H1 (cell line): ENCODE measurements around the gene CSF1. TPM values are rescaled to one million over a fixed set of nuclear protein-coding genes. Genes with fewer than 3 reads are reported as not detected.

Source experiments
- GTF2F1 ChIP-seq: IDR thresholded peaks from 2 replicates; pipeline ENCODE4 v1.6.1; 2012; ENCODE audit warnings: low read depth, low read length, improper control_type of control experiment, borderline replicate concordance
- SIRT6 ChIP-seq: IDR thresholded peaks from one replicate; pipeline ENCODE4 v1.7.1; 2012; ENCODE audit warnings: low read length, inconsistent platforms
- TBP ChIP-seq: IDR thresholded peaks from 2 replicates; pipeline ENCODE4 v1.6.1; 2011; ENCODE audit warnings: low read depth, low read length, improper control_type of control experiment
- USF2 ChIP-seq: IDR thresholded peaks from 2 replicates; pipeline ENCODE4 v1.6.1; 2011; ENCODE audit warnings: low read length, improper control_type of control experiment
- polyA plus RNA-seq, 7 experiments: library from polyadenylated mRNA; depleted of rRNA in 3 of 7; stranded (reverse) in 5 of 7; unstranded in 2 of 7; fragments of >200 nt in 5 of 7; fragments of 200-250 nt in 2 of 7; gene quantifications; 1 replicate in 5 of 7; 2 replicates in 1 of 7; 4 replicates in 1 of 7; pipeline versions ENCODE4 v1.2.1 to v1.2.3, GENCODE V29; 2011 to 2013; ENCODE audit warnings: missing spikeins in 2 of 7, mixed read lengths in 2 of 7
- total RNA-seq: library from RNA; stranded (reverse); fragmentation: NEBNext Ultra II Directional; extraction: Animal tissue kit (Norgen Biotek cat#: 25700); gene quantifications from 2 replicates; pipeline ENCODE4 v1.2.1, GENCODE V29; 2021
- TF ChIP-seq, protein P1 (sequence below), 3 experiments: IDR thresholded peaks; 1 replicate in 2 of 3; 2 replicates in 1 of 3; pipeline versions ENCODE4 v1.5.1 to v1.6.1; 2011; ENCODE audit warnings: low read length in 3 of 3, mild to moderate bottlenecking in 3 of 3, inconsistent platforms in 2 of 3, low read depth in 1 of 3, moderate library complexity in 1 of 3; ENCODE audit not compliant: insufficient read depth in 1 of 3; ENCODE audit errors: control extremely low read depth in 1 of 3

Gene CSF1
- total and polyA plus RNA-seq, 2 of the 8 experiments (the other 6 are each of a cell fraction or from before 2014, with no cell fraction given) = 3.3 to 5.4 TPM

DNA sequence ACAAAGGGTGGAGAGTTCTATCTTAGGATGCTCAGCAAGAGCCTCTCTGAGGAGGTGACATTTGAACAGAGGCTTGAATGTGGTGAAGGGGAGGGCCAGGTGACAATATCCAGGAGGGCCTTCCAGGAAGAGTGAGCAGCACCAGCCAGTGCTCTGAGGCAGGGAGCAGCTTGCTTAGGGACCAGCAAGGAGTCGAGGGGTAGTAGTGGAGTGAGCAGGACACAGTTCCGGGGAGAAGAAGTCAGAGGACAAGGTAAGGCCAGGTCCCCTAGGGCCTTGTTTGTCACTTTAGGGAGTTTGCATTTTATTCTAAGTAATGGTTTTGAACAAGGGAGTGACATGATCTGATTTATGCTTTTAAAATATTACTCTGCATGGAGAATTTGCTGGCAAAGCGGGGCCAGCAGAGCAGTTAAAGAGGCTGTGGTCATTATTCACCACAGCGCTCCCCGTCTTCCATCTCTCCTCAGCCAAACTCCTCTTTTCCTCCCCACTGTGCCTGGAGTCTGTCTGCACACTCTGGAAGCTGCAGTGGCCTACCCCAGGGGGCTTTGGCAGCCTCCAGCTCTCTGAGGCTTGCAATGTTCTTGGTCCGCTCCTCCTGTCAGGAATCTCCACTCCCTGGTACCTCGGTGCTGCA lies 17.0 kb upstream of the CSF1 start (continued):
- TF ChIP-seq, protein P1, sequence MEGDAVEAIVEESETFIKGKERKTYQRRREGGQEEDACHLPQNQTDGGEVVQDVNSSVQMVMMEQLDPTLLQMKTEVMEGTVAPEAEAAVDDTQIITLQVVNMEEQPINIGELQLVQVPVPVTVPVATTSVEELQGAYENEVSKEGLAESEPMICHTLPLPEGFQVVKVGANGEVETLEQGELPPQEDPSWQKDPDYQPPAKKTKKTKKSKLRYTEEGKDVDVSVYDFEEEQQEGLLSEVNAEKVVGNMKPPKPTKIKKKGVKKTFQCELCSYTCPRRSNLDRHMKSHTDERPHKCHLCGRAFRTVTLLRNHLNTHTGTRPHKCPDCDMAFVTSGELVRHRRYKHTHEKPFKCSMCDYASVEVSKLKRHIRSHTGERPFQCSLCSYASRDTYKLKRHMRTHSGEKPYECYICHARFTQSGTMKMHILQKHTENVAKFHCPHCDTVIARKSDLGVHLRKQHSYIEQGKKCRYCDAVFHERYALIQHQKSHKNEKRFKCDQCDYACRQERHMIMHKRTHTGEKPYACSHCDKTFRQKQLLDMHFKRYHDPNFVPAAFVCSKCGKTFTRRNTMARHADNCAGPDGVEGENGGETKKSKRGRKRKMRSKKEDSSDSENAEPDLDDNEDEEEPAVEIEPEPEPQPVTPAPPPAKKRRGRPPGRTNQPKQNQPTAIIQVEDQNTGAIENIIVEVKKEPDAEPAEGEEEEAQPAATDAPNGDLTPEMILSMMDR (IDR thresholded peaks at IDR 0.05; ENCODE audit: control extremely low read depth in 1 of 3, insufficient read depth in 1 of 3, low read depth in 1 of 3, low read length in 3 of 3) = no peak
- TF ChIP-seq GTF2F1 (no peak), USF2 (no peak), TBP (no peak), SIRT6 (no peak)
